NCI-H2029 treated with DMSO at 0.1 percent for 48 hours (cell line): Measurements from ENCODE around the gene CDK5R2.
"Not testable (repeated sequence)": the region's sequence is repeated elsewhere in the genome, so short reads cannot be mapped to it uniquely, and the experiment has no call there.

Source experiments
- DNase-seq: peaks from one replicate; lab custom pipeline; 2025; lab: John Stamatoyannopoulos, UW

The CDK5R2 gene

DNA sequence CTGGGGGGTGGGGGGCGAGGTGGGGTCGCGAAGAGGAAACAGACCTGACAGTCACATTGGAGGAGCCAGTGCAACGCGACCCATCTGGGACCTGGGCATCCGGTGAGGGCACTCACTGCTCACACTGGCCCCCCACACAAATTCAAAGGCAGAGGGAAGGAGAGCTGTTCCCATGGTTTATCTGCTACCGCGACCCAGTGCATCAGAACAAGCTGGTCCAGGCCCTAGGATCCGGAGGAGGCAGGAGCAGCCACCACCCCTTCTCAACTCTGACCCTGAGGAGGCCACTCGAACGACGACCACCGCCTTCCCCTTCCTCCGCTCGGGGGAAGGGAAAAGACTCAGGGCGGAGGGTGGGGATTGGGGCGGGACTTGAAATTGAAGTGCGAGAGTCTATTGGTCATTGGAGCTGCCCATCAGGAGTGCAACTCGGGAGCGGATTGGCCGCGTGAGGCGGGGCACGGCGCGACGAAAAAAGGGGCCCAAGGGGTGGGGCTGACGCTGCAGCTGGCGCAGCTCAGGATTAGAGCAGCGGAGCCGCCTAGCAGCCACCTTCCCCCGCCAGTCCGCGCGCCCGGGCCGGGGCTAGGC is at the start of gene CDK5R2:
CDK5R2 (plus strand) TSS at position 526 of the 591 bp plus-strand sequence. CDS start 155 bp downstream, outside the sequence.
- peak; percentile 67 for DNase-seq

DNA sequence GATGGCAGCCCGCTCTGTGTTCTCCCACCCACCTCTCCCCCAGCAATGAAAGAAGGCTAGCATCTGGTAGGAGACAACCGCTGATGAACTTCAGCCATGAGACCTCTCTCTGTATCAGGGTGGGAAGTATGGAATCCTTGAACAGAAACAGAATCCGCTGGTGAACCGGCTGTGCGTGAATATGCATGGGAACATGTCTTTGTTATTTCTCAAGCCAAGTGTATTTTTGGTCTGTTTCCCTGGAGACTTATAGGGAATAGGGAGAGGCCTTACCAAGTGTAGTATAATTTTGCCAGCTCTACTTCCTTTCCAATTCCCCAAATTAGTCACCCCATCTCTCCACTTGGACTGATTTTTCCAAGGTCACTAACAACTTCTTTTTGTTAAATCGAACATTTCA is 48.7 kb upstream of the CDK5R2 start:
- no peak for DNase-seq

DNA sequence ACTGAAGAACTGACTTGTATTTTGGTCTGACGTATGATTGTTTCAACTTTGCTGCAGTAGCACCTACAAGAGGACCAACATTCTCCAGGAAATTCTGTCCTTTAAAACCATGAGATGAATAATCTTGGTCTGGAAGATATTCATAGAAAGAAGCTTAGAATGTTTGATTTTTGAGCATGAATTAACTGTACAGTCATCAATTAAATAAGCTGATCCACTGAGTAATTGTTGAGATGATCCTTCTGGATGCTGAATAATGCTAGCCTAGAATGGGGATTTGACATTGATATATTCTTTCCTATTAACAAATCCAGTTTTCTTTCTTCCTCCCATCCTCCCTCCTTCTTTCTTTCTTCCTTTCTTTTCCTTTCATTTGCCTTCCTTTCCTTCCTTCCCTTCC is 39.0 kb upstream of the CDK5R2 start:
- no peak for DNase-seq

DNA sequence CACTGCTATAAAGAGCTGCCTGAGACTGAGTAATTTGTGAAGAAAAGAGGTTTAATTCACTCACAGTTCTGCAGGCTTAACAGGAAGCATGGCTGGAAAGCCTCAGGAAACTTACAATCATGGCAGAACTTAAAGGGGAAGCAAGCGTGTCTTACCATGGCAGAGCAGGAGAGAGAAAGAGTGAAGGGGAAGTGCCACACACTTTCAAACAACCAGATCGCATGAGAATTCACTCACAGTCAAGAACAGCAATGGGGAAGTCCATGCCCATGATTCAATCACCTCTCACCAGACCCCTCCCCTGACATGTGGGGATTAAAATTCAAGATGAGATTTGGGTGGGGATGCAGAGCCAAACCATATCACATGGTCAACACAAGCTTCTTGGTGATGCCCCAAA is 34.7 kb upstream of the CDK5R2 start:
- no peak for DNase-seq

DNA sequence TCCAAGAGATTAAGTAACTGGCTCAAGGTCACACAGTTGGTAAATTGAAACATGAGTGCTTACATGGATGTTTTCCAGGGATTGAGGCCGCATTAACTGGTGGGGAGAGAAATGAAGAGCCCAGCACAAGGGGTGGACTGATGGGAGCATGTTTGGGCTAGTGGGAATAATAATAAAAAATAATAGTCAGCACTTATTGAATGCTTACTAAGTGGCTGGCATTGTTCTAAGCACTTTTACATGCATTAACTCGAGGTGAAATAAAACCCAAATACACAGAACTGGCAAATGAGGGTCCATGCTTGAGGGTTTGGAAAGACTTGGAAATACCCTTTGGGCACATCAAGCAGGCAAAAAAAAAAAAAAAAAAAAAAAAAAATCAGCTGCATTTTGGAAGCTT is 34.0 kb upstream of the CDK5R2 start:
- no peak for DNase-seq

DNA sequence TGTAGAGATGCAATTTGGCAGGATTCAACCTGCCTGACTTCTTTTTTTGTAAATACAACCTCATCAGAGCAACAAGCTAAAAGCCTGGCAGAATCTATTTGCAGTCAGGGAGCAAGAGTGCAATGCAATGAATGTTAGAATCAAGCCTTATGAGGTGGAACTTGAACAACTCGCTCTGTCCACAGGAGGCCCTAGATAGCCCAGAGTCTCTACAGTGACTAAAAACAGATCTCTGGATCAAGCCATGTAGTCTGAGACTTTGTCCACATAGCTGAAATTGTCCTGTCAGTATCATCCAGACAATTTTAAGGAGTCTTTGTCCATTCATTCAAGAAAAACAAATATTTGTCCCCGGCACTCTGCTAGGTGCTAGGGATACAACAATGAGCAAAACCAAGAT is 32.0 kb upstream of the CDK5R2 start:
- no peak for DNase-seq

DNA sequence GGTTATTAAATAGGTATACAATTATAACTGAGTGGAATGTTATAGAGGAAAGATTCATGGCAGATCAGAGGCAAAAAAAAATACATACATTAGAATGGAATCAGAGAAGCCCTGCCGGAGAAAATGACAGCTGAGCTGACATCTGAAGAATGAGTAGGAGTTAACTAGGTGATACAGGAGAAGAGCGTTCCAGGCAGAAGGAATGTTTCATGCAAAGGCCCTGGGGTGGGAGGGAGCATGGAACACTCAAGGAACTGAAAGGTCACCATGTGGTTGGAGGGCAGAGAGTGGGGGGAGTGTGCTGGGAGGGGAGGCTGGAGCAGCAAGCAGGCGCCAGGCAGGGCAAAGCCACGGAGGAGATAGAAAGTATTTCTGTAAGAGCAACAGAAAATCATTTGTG is 31.6 kb upstream of the CDK5R2 start:
- no peak for DNase-seq

DNA sequence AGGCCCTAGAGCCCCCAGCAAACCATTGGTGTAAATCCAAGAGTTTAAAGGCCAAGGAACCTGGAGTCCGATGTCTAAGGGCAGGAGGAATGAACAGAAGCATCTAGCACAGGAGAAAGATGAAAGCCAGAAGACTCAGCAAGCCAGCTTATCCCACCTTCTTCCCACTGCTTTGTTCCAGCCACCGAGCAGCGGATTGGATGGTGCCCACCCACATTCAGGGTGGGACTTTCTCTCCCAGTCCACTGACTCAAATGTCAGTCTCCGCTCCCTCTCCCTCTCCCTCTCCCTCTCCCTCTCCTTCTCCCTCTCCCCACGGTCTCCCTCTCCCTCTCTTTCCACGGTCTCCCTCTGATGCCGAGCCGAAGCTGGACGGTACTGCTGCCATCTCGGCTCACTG is 29.0 kb upstream of the CDK5R2 start:
- not testable (repeated sequence) for DNase-seq

DNA sequence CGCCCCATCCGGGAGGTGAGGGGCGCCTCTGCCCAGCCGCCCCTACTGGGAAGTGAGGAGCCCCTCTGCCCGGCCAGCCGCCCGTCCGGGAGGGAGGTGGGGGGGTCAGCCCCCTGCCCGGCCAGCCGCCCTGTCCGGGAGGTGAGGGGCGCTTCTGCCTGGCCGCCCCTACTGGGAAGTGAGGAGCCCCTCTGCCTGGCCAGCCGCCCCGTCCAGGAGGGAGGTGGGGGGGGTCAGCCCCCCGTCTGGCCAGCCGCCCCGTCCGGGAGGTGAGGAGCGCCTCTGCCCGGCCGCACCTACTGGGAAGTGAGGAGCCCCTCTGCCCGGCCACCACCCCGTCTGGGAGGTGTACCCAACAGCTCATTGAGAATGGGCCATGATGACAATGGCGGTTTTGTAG is 27.7 kb upstream of the CDK5R2 start:
- DNase-seq, result not testable (repeated sequence)

DNA sequence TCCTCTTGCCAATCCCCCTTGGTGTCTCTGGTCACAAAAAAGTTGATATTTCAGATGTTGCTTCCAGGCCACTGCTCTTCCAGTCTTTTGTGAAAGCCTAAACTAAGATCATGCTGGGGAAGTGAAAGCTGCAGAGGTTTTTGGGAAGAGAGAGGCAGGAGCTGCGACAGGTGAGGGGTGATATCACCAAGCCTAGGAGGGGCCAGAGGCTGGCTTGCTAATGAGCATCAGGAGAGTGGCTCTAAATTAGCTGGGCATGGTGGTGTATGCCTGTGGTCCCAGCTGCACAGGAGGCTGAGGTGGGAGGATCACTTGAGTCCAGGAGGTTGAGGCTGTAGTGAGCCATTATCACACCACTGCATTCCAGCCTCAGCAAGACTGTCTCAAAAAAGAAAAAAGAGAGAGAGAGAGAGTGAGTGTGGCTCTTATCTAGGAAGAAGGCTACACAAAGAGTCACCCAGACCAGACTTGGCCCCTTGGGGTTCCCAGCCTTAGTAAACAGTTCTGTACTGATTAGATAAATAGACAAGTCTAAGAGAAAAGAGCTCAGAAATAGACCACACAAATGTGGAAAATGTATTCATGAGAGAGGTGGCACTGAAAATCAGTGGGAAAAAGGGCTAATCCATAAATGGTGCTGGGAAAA is 14.6 kb upstream of the CDK5R2 start:
- no peak for DNase-seq

DNA sequence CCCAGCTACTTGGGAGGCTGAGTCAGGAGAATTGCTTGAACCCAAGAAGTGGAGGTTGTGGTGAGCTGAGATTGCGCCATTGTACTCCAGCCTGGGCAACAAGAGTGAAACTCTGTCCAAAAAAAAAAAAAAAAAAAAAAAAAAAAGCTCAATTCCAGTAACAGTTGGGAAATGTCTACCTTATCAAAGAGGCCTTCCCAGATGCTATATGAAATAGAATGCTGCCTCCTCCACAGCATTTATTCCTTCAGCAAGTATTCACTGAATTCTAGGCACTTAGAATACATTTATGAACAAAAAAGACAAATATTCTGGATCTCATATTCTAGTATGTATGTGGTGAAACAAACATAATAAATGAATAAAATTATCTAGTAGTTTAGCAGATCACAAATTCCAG is 12.8 kb upstream of the CDK5R2 start:
- DNase-seq, result no peak

DNA sequence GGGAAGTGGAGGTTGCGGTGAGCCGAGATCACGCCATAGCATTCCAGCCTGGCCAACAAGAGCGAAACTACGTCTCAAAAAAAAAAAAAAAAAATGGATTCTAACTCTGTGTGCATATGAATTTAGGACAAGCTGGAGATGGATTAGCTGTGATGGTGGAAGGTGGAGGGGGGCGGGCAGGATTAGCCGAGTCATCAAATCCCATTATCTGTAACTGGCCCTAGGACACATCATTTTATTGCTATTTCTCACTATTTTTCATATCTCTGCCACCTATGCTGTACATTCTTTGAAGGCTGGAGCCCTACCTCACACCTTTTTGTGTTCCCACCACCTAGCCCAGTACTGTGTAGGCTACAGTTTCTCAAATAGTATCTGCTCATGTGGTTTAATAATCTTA is 7.3 kb upstream of the CDK5R2 start:
- no peak for DNase-seq

DNA sequence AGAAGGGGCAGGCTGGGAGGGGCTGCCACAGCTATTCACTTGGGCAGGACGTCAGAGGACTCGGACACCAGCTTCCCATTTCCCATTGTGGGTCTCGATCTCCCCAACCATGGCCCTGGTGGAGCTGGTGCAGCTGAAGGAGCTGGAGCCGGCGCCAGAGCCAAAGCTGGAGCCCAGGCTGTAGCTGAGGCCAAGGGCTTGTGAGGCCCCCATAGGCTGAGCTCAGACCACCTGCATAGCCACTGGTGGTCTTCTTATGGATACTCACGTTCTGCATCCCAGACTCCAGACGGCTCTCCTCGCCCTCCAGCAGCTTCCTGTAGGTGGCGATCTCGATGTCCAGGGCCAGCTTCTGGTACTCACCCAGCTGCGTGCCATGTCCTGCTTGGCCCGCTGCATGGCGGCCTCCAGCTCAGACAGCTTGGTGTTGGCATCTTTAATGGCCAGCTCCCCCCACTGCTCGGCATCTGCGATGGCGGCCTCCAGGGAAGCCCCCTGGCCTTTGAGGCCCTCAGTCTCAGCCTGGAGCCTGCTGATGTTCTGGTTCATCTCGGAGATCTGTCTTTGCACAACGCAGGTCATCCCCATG is 6.0 kb upstream of the CDK5R2 start:
- no peak for DNase-seq

DNA sequence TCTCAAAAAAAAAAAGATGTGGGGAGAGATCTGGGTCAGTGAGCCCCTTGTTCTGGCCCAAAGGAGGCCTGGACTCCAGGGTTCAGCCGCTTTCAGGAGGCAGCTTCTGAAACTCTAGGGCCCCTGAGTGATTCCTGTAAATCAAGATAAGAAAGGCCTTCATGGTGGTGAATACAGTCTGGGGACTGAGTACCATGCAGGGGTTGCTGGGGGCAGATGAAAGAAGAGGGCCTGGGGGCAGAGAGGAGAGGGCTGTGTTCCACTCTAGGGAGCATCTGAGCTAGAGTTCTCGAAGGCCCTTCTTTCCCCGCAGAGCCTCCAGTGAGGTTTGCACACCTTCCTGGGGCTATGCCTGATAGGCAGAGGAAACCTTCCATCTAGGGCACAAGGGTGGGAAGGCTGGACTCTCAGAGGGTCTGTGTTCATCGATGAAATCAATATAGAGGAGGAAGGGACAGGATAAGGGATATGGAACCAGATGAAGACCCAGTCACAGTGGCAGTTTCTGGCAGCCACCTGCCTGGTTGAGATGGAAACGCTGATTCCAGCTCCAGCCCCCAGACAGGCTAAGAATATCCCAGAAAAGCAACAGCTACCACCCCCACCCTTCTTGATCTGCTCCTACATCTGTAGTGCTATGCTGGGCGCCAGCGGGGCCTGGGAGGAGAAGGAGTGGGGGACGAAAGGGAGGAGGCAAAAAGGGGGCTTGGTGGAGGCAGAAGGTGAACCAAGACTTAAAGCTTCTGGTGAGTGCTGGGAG is 4.7 kb upstream of the CDK5R2 start:
- DNase-seq, result no peak

DNA sequence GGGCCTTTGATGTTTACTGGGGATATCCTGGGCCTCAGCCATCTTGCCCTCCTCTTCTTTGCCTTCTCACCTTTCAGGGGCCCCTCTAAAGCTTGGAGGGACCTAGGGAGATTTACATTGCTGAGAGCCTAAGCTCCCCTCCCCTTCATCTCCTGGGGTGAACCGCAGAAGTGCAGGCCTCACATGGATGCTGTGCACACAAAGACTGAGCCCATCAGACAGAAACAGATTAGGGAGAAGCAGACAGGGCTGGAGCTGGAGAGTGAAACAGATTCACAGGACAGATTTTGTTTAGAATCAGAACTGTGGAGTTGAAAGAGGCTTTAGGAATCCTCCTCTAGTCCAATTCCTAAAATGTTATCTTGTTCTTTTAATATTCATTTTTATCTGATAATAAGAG is 3.4 kb upstream of the CDK5R2 start:
- no peak for DNase-seq

DNA sequence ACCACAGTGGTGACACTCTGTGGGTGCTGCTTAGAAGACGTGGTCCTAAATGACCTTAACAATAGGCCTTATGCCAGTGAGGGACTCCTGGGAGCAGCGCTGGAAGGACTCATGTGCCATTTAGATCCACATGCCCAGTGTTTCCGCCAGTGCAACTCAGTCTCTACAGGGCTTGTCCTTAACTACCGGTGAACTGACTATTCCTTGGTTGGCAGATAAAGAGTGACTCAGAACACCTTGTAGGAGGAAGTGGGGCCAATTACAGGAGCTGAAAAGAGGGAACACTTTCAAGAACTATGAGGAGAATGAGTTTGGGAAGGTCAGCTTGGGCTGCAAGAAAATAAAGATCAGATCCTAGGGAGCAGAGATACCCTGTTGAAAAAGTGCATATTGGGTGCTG is 1.8 kb upstream of the CDK5R2 start:
- no peak for DNase-seq

DNA sequence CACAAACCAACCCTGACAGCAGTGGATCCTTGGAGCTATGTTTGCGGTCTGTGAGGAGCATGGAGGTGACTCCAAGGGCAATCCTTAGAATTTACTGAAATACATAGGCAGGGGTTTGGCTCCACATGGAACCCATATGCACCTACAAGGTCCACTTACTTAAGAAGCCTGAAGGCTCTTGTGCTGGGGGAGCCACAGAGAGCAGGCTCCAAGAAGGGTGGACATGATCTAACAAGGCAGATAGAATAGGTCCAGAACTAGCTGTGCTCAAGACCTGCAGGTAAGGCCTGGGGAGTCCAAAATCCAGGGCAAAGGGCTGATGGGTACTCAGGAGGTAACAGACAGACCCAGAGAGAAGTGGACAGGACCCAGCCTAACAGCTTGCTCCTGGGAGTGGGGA is 1.2 kb upstream of the CDK5R2 start:
- DNase-seq, result no peak

DNA sequence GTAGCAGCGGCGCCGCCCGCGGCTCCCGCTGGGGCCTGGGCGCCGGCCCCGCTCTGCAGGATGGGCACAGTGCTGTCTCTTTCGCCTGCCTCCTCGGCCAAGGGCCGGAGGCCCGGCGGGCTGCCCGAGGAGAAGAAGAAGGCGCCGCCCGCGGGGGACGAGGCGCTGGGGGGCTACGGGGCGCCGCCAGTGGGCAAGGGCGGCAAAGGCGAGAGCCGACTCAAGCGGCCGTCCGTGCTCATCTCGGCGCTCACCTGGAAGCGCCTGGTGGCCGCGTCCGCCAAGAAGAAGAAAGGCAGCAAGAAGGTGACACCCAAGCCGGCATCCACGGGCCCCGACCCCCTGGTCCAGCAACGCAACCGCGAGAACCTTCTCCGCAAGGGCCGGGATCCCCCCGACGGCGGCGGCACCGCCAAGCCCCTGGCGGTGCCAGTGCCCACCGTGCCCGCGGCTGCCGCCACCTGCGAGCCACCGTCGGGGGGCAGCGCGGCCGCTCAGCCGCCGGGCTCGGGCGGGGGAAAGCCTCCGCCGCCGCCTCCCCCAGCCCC is 369 bp downstream of the CDK5R2 start:
- no peak for DNase-seq

DNA sequence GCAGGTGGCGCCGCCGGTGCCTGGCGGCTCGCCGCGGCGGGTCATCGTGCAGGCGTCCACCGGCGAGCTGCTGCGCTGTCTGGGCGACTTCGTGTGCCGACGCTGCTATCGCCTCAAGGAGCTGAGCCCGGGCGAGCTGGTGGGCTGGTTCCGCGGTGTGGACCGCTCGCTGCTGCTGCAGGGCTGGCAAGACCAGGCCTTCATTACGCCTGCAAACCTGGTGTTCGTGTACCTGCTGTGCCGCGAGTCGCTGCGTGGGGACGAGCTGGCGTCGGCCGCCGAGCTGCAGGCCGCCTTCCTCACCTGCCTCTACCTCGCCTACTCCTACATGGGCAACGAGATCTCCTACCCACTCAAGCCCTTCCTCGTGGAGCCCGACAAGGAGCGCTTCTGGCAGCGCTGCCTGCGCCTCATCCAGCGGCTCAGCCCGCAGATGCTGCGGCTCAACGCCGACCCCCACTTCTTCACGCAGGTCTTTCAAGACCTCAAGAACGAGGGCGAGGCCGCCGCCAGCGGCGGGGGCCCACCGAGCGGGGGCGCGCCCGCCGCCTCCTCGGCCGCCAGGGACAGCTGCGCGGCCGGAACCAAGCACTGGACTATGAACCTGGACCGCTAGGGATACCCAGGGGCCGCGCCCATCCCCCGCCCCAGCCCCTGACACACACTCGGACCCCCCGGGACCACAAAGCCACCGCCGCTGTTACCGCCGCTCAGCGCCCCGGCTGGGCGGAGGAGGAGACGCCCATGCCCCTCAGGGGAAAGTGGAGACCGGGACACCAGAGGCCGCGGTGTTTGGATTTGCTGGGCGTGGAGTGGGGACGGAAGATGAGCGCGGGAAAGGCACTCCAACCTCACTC is 1.1 kb downstream of the CDK5R2 start:
- no peak for DNase-seq

DNA sequence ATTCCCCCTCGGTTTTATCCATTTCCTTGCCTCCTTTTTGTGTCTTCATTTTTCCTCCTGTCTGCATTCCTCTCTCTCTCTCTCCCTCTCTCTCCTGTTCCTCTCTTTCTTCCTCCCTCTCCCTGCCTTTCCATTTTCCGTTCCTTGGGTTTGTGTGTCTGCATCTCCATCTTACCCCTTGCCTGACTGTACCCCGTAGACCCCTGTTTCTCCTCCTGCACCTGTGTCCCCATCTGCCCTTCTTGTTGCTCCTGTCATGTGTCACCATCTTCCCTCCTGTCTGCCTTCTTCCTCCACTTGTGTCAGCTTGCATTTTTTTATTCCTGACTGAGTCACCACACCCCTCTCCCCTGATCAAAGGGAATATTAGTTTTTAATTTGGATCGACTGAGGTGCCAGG is 1.8 kb downstream of the CDK5R2 start:
- DNase-seq, result no peak

DNA sequence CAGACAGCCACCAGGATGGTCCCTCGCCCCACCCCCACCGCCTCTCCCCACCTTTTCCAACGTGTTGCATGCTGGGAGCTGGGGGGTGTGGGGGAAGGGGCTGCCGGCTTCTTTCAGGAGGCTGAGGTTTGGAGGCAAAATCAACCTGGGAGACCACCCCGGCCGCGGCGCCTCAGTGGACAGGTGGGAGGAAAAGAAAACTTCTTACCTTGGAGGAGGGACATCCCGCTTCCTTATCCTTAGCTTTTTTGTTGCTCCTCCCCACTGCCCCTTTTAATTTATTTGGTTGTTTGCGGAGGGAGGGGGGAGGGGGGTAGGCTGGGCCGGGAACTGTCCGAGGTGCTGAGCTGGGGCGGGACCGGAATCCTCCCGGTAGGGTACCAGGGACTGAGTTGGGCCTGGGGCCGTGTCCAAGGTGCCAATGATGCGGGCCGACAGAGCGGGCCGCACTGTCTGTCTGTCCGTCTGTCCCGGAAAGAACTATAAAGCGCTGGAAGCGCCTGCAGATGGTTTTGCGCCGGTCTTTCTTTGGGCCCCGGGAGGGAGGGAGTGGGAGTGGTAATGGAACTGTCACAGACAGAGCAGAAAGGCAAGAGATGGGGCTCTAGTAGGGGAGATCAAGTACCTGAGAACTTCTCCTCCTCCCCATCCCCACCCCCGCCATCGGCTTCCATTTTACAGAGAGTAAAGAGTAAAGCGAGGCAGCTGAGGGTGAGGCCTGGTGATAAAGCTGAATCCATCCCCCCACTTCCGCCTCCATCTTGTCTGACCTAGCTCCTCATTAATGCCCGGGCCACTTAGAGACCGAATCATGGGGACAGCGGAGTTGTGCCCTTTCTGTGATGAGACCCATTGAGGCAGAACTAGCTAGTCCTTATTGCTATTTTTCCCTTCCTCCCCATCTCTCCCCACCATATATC is 2.4 kb downstream of the CDK5R2 start:
- no peak for DNase-seq
